OCI-LY7 (cell line): ENCODE data around the gene TPST2.

Experiments
- EZH2phosphoT487 ChIP-seq: fragments of 200-600 bp; sonication (generic); IDR thresholded peaks from 2 replicates; pipeline ENCODE4 v1.6.1; 2018; ENCODE audit warnings: low read depth, borderline replicate concordance, mild to moderate bottlenecking, mixed run types, antibody characterized with exemption, low read length, moderate library complexity, mixed read lengths
- TF ChIP-seq, protein P1 (sequence below): fragments of 200-600 bp; sonication (generic); conservative IDR thresholded peaks from 2 replicates; pipeline ENCODE4 v1.5.1; 2014; ENCODE audit warnings: mild to moderate bottlenecking, antibody characterized with exemption, low read length, moderate library complexity, mixed read lengths

GRCh38 chr22:26620197-26620596 is 30.3 kb upstream of the TPST2 start:
- TF ChIP-seq, protein P1, sequence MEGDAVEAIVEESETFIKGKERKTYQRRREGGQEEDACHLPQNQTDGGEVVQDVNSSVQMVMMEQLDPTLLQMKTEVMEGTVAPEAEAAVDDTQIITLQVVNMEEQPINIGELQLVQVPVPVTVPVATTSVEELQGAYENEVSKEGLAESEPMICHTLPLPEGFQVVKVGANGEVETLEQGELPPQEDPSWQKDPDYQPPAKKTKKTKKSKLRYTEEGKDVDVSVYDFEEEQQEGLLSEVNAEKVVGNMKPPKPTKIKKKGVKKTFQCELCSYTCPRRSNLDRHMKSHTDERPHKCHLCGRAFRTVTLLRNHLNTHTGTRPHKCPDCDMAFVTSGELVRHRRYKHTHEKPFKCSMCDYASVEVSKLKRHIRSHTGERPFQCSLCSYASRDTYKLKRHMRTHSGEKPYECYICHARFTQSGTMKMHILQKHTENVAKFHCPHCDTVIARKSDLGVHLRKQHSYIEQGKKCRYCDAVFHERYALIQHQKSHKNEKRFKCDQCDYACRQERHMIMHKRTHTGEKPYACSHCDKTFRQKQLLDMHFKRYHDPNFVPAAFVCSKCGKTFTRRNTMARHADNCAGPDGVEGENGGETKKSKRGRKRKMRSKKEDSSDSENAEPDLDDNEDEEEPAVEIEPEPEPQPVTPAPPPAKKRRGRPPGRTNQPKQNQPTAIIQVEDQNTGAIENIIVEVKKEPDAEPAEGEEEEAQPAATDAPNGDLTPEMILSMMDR, result no peak
- no peak for TF ChIP-seq EZH2phosphoT487
